Superior temporal gyrus (tissue), 1 donor: ENCODE data around the gene SORCS2.

ENCODE experiments used
- DNase-seq: peaks from one replicate; pipeline ENCODE4 v3.0.0-alpha.2; 2016; ENCODE audit errors: extremely low spot score

The SORCS2 gene

DNA sequence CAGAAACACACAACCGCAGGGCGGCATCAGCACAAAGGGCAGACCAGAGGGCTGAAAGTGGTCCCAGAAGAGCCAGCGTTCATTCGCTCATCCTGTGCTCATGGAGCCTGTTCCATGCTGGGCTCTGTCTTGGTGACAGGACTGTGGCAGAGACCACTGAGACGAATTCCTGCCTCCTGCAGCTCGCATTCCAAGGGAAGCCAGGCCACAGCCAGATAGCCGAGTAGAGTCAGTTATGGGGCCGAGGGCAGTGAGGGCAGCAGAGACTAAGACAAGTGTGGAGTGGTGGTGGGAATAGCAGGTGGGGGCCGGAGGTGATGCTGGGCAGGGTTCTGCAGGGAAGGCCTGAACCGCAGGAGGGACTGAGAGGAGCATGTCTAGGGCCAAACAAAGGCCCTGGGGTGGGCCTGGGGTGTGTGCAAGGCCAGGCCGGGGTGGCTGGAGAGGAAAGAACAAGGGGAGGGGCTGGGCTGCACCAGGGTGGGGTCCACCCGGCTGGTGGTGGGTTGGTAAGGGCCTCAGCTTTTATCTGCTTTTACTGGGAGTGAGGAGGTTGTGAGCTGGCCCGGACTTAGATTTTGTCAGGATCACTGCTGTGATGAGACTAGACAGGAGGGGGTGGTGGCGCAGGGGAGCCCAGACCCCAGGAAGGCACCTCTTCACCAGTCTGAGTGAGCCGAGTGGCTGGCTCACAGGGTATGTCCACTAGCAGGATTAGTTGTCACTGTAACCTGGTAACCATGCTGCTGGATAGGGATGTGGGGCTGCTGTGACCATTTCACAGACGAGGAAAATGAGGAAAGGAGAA lies 236.1 kb downstream of the SORCS2 start:
- no peak for DNase-seq

DNA sequence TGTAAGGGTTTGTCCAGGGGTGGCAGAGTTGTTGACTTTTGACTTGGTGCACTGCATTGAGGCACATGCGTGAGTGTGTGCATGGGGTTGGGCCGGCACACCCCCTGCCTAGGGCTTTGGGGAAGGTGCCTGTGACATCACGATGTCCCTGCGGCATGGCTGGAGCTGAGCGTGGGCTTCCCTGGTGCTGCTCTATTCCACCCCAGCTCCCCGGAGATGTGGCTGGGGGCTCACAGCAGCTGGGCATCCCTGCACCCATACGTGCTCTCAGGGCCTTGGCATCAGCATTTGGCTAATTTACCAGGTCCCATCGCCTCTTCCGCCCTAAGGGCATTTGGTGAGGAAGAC lies 236.7 kb downstream of the SORCS2 start:
- no peak for DNase-seq

DNA sequence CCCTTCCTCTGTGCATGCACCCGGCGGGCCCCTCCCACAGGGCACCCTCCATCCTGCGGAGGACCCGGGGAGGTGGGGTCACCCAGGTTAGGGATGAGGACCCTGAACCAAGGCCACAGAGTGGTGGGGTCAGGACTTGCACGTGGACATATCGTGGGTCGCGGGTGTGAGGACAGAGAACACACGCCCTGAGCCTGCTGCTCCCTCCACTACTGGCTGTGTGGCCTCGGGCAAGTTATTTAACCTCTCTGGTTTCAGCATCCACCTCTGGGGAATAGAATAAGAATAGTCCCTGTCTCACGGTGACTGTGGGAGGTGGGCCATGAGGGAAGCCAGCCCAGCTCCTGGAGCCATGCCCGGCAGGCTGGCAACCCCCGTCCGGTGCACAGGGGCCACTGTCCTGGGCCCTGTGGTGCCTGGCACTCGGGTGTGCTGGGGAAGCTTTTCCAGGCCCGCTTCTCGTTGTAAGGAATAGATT lies 237.3 kb downstream of the SORCS2 start:
- no peak for DNase-seq

DNA sequence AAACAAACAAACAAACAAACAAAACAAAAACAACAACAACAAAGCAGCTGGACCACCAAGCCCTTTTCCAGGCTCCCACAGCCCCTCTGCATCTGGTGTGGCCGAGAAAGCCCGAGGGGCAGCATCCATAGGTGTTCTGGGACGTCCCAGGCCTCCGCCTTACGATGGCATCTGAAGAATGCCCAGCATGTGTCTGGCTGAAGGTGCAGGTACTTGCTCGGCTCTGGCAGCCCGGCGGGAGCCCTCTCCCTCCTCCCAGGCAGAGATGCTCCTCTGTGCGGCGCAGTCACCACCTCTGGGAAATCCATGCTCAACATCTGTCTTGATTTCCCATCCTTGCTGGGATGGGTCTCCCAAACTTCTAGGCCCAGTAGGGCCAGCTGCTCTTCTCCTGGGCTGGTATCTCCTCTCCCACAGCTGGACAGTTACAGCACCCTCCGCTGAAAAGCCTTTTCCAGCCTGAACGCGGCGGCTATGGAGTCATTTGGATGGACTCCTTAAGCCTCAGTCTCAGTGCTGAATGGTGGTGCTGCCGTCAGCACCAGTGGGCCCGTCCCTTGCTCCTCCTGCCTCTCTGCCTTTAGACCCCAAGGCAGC lies 238.1 kb downstream of the SORCS2 start:
- no peak for DNase-seq

DNA sequence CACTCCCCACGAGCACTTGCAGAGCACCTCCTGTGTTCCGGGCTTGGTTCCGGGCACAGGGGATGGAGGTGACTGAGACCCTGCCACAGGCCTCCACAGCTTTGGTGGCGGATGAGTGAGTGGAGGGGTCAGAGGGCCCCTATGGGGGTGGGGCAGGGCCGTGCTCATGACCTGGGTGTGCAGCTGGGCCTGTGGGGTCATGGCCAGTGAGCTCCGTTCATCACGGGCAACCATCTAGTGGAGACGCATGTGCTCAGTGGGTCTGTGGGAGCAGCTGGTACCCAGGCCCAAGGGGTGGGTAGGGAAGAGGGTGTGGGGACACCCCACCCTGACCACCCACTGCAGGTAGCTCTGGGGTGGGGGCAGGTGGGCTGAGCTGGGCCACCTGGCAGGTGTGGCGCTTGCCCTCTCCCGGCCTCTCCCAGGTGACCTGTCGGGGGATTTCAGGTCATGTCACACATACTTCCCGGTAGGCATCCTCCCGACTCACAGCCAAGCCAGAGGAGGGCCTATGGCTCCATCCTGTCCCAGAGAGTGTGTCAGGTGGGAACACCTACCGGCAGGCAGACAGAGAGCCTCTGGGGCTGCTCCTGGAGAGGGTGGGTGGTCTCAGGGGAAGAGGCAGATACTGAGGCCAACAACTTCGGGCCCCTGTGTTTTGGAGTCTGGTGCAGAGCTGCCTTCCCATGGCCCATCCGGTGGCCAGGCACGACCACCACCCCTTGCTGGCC lies 238.8 kb downstream of the SORCS2 start:
- DNase-seq: no peak

DNA sequence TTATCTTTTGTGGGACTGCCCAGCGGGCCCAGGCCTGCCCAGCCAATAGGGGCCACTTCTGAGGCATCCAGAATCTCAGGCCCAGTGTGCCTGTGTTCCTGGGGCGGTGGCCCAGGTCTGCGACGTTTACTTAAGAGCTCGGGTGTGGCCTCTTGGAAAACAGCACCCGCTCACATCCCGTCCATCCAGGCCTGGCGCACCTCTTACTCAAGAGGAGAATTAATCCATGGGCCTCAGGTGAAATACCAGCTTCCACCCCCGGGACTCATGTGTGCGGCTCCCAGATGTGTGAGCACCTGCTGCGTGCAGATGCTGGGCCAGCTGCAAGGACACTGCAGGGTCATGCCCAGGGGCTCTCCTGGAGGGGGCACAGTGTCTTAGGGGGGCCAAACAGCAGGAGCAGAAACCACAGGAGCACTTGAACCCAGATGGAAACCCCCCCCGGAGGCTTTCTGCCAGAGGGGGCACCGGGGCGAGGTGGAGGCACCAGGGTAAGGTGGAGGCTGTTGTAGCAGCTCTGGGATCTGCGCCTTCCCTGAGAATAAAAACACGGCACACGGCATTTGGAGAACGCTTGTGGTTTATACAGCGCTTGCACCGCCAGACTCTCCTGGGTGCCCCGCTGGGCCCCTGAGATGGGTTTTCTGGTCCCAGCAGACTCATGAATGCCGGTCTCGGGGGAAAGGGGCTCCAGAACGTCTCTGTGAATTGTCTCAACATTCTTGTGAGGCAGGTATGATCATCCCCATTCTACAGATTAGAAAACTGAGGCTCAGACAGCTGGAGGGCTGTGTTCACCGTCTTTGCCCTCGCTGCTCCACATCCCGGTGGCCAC lies 239.6 kb downstream of the SORCS2 start:
- no peak for DNase-seq

DNA sequence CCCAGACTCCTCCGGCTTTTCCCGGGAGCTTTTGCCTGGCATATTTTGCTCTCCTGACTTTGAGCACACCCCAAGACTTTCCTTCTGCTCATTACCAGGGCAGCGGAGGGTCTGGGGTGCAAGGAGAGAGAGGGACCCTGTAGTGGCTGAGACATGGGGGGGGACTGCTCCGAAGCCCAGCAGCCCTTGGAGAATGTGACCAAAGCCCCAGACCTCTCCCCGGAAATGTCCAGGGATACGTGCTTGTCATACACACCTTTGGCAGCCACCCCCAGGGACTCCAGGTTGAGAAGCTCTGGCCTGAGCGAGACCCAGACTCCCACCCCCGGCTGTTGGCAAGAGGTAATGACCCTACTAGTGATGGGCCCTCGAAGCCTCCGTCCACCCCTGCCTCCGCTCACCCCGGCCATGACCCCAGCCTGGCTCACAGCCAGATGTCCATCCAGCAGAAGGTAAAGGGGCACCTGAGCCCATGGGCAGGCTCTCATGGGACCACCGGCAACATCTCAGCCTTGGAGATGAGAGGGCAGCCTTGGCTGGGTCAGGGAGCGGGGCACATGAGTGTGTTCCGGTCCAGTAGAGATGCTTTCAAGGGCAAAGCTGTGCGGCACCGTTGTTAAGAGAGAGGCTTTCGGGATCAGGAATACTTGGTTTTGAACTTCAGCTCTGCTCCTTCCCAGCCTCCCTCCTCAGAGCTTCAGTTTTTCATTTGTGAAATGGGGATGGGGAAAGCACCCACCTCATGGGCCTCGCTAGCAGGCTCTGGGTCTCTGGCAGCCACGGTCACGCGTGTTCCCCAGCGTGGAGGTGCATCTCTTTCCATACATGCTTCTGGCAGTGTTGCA lies 240.4 kb downstream of the SORCS2 start:
- no peak for DNase-seq

DNA sequence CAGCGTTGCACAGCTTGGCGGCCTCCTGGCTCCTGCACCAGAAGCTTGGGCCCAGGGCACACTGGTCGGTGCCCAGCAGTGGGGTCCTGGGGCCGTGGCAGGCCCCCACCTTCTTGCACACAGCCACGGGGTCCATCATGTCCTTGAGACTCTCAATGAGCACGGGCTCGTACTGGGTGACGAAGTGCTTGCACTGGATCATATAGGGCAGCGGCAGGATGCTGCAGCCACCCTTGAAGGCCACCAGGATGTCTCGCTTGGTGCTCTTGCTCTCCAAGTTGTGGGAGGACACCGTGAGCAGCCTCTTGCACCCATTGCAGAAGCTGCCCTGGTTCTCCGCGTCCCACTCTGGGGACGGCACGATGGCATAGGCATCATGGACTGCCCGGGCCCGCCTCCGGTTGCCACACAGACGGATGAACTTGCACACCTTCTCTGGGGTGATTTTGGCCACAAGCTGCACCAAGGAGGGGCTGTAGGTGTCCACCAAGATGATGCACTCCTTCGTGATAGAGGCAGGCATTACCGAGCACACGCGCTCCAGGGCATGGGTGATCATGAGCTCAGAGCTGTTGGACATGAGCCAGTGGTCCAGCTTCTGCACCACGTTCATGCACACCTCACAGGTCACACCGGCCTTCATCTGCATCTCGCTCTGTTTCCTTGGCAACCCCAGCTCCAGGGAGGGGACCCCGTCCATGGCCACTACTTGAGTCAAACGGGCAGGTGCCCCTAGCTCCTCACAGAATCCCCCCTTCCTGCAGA lies 241.2 kb downstream of the SORCS2 start:
- no peak for DNase-seq

DNA sequence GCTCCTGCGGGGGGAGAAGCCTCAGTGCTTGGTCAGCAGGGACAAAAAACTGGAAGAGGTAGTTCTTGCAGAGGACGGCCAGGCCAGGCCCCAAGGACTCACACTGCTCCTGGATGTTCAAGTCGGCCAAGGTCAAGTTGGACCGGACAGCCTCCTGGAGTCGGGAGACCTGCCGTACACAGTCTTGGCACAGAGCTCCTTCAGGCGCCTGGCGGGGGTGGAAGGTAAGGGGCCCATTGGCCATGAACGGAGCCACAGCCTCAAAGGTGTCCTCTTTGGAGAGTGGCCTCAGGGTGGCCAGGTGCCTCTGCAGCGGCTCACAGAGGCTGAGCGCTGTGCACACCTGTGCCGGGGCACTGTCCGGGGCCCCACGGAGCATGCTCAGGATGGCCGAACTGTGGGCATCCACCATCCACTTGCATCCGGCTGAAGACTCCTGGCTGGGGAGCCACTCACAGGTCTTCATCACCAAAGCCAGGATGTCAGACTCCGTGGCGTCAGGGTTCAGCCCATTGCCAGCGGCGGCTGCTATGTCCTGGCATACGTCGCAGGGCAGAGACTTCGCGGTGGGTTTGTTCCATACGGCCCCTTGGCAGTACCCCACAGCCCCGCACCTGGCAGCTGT lies 241.9 kb downstream of the SORCS2 start:
- no peak for DNase-seq

DNA sequence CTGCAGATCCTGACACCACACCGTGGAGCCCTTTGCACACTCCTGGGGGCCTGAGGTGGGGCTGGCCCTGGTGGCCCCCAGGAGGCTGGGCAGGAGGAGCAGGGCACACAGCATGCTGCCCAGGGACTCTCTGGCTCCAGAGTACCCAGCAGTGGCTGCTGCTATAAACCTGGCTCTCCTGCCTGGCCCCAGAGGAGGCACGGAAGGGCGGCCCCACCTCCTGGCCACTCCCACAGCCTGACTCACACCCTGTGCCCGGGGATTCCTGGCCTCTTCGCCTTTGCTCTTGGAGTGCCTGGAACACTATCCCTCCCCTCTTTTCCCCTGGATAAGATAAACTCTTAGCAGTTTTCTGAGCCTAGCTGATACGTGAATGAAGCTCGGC lies 242.4 kb downstream of the SORCS2 start, which contains the start of gene PSAPL1:
TSS of gene PSAPL1 (minus strand) at position 165 of the 385 bp plus-strand sequence. CDS start at position 114, 51 bp downstream.
- no peak for DNase-seq

DNA sequence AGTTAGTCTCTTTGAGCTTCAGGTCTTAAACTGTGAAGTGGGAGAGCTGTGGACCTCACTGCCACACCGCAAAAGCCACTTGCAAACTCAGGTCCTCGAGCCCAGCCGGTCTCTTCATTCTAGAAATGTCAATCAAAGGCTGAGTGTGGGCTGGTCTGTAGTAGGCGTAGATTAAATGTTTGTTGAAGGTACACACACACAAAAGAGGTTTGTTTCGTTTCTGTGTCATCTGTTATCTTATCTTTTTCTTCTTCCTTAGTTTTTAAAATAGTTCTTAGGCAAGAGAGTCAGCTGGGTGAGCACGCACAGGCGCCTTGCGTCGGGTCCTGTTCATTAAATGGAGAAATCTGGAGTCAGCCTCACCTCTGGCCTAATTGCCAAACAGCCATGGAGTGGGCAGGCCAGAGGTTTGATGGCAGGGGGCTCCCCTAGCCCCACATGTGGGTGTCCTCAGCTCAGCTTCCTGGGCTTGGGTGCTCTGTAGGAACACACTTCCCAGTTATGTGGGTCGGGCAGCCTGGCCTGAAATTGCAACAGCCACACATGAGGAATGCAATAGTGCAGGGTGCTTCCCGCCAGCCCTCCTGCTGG lies 243.2 kb downstream of the SORCS2 start:
- no peak for DNase-seq

DNA sequence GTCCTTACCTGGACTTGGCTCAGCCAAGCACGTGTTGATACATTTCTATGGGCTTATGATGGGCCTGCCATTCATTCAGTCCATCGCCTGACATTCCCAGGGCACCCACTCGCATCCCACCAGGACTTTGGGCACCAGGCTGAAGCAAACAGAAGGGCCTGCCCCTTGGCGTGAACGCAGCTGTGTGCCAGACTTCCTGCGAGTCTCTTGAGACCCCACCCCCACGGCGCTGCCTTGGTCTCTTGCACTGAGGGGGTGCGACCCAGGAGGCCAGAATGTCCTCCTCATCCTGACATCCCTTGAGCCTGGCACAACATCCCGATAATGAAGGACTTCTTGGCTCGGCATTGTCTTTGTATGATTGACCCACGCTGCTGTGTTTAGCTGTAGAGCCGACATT lies 243.9 kb downstream of the SORCS2 start:
- DNase-seq: no peak

DNA sequence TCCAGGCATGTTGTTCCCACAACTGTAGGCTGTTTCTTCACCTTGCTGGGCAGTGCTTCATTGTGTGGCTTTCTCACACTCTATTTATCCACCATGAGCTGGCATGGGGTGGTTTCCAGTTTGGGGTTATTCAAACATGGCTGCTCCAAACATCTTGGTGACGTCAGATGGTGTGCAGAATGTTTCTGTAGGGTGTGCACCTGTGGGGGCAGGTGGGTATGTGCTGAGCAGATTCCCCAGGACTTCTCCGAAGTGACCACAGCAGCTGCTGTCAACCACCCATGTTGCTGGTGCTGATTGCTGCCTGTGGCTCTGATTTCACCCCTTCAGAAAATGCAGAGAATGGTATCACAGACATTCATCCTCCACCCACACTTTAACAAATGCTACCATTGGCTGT lies 247.4 kb downstream of the SORCS2 start:
- no peak for DNase-seq

DNA sequence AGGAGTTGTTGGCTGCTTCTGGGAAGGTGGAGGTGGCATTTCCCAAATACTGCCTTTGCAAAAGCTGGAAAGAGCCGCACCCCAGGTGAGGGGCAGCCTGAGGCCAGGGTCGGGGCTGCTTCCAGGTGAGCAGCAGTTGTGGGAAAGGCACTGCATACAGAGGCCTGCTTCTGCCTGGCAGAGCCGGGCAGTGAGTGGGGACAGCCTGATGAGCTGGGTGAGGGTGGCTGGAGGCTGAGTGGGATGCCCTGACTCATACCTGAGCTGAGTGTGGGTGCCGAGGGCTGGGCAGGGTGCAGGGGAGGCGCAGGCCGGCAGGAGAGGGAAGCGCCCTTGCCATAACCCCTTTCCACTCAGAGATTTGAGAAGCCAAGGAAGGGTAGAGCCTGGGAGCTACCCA lies 248.9 kb downstream of the SORCS2 start:
- no peak for DNase-seq

DNA sequence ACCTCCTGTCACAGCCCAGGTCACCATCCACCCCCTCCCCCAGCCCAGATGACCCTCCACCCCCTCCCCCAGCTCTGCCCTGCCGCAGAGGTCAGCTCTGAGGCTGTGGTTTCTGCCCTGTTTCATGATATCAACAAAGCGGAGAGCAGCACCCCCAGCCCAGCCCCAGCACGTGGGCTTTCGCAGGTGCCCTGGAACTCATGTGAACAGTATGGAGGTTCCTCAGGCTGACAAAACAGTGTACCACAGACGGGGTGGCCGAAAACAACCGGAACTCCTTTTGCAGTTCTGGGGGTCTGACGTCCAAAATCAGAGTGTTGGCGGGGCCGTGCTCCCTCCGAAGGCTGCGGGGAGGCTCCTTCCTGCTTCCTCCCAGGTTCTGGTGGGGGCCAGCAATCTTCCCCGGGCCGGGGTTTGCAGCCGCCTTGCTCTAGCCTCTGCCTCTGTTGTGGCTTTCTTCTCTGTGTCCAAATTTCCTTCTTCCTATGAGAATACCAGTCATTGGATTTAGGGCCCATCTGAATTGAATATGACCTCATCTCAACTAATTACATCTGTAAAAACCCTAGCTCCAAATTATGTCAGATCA lies 250.3 kb downstream of the SORCS2 start:
- no peak for DNase-seq

DNA sequence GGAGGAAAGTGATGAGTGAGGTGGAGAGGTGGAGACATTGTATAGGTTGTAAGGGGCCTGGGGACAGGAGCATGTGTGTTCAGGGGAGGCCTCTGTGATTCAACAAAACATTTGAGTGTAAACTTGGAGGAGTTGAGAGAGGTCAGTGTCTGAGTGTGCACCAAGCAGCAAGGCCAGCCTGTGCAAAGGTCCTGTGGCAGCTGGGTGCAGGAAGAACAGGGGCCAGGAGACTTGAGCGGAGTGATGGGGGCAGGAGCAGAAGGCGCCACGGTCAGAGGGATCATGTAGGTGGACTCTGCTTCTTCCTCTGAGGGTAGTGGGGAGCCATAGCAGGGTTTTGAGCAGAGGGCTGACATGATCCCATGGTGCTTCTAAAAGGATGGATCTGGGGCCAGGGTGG lies 252.0 kb downstream of the SORCS2 start:
- DNase-seq: no peak

DNA sequence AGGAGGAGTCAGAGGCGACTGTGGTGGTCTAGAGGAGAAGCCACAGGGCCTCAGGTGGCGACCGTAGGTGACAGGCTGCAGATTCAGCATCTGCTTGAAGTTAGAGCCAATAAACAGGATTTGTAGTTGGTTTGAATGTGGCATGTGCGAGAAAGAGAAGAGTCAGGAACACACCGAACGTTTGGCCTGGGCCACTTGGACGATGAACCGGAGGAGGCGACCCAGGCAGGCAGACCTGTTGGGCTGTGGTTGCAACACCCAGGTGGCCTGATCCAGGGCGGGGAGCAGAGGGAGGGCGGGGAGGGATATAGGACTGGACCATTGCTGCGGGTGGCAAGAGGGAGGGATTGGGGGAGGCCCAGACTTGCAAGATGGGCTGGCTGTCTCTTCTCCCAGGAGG lies 252.4 kb downstream of the SORCS2 start:
- DNase-seq: no peak

DNA sequence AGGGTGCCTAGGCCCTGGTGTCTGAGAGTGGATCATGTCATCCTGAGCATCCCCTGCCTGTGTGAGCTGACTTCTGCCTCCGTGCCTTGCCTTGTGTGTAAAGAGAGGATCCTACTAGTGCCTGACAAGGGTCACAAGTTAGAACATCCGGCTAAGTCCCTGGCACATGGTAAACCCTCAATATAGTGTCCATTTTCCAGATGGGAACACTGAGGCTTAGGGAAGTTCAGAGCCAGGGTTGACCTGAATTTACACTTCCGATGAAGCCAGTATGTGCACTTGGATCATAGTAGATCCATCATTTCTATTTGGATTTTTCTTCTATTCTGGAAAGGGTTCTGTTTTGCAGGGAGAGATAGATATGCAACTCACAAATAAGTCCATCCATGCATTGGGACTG lies 254.9 kb downstream of the SORCS2 start:
- no peak for DNase-seq

DNA sequence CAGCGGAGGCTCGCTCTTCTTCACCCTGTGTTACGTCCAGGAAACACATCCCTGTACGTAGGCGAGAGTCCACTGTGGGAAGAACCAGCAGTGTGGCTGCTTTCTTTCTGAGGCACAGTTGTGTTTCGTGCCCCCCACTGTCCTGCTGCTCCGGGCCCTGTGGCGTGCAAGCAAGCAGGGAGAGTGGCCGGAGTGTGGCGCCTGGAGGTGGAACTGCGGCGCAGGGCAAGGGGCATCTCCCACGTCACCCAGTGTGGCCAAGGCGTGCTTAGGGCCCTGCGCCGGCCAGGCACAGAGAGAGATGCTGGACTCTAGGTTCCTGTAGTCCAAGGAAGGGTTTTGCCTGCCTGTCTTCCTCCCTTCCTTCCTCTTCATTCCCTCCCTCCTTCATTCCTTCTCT lies 255.7 kb downstream of the SORCS2 start:
- no peak for DNase-seq
